Common myeloid progenitor, CD34-positive (primary cell): ENCODE measurements around the gene BLOC1S4.

Source experiments
- CTCF ChIA-PET: fragments of 350-600 bp; sonication (Branson Sonifier 250); formaldehyde crosslinking; loops from one replicate; lab custom pipeline; 2021; ENCODE audit warnings: antibody characterized with exemption; lab: Charles Lee
- POLR2A ChIA-PET: fragments of 350-600 bp; sonication (Branson Sonifier 250); formaldehyde crosslinking; loops from one replicate; lab custom pipeline; 2021; ENCODE audit warnings: antibody characterized with exemption; lab: Charles Lee
- DNase-seq, 3 donors: peaks; one replicate each; pipeline versions ENCODE4 v3.0.0 to v3.0.0-alpha.2; 2013
- H3K27ac ChIP-seq, 2 experiments: 1 replicate in 1 of 2; 2 replicates in 1 of 2; pipeline ENCODE4 v1.7.0; 2013; ENCODE audit warnings: inconsistent platforms in 2 of 2, low read length in 2 of 2, mild to moderate bottlenecking in 2 of 2, low read depth in 1 of 2, moderate library complexity in 1 of 2; ENCODE audit not compliant: severe bottlenecking in 2 of 2, insufficient read depth in 1 of 2, poor library complexity in 1 of 2
- H3K27me3 ChIP-seq, 5 experiments: replicated peaks in 2 of 5; 1 replicate in 3 of 5; 2 replicates in 2 of 5; pipeline versions ENCODE4 v1.6.1 to v1.7.0; 2013; ENCODE audit warnings: low read length in 4 of 5, mild to moderate bottlenecking in 2 of 5, moderate library complexity in 2 of 5, inconsistent platforms in 1 of 5; ENCODE audit not compliant: insufficient read depth in 5 of 5, control insufficient read depth in 4 of 5
- H3K36me3 ChIP-seq, 4 experiments: 1 replicate in 2 of 4; 2 replicates in 2 of 4; pipeline versions ENCODE4 v1.6.1 to v1.7.0; 2013; ENCODE audit warnings: low read length in 3 of 4, control low read depth in 1 of 4, mild to moderate bottlenecking in 1 of 4; ENCODE audit not compliant: control insufficient read depth in 4 of 4, insufficient read depth in 4 of 4
- H3K4me1 ChIP-seq, 4 experiments: 1 replicate in 3 of 4; 2 replicates in 1 of 4; pipeline versions ENCODE4 v1.6.1 to v1.7.1; 2013; ENCODE audit warnings: low read length in 3 of 4, mild to moderate bottlenecking in 3 of 4, control low read depth in 1 of 4, inconsistent platforms in 1 of 4, moderate library complexity in 1 of 4; ENCODE audit not compliant: control insufficient read depth in 4 of 4, insufficient read depth in 4 of 4; ENCODE audit errors: control extremely low read depth in 1 of 4
- H3K4me3 ChIP-seq, 7 experiments: 1 replicate in 4 of 7; 2 replicates in 3 of 7; pipeline versions ENCODE4 v1.5.1 to v1.7.0; 2013; ENCODE audit warnings: mild to moderate bottlenecking in 7 of 7, low read length in 6 of 7, moderate library complexity in 6 of 7, inconsistent platforms in 2 of 7, low read depth in 2 of 7, control low read depth in 1 of 7; ENCODE audit not compliant: insufficient read depth in 4 of 7, control insufficient read depth in 1 of 7; ENCODE audit errors: extremely low read depth in 1 of 7
- H3K9me3 ChIP-seq, 5 experiments: 1 replicate in 4 of 5; 2 replicates in 1 of 5; pipeline versions ENCODE4 v1.6.1 to v1.7.1; 2013; ENCODE audit warnings: low read length in 4 of 5, mild to moderate bottlenecking in 2 of 5, inconsistent platforms in 1 of 5, low read depth in 1 of 5, moderate library complexity in 1 of 5; ENCODE audit not compliant: control insufficient read depth in 4 of 5, insufficient read depth in 2 of 5; ENCODE audit errors: control extremely low read depth in 1 of 5
- WGBS: methylation state at CpG from one replicate; pipeline ENCODE4 v1.1.5; 2013; ENCODE audit not compliant: insufficient coverage; 5-methylcytosine and 5-hydroxymethylcytosine counted together

Gene BLOC1S4

GRCh38 chr4:6697131-6697530, 18.8 kb upstream of the BLOC1S4 start:
- H3K36me3 ChIP-seq, result peaks cover 0 to 4% (median 2%) of the 10 kb centered on the region in 4 experiments
- no peak for DNase-seq
- ChIA-PET POLR2A (no interaction called here), CTCF (interaction anchor here (1.5 to 2.5 kb wide), 2 partner anchors 12 to 22 kb away, joined by 3 to 8 read pairs; no protein-coding TSS in a partner anchor)
- H3K4me3 ChIP-seq, result no peak overlapping the region
- no peaks in the 10 kb centered on the region for H3K27me3 ChIP-seq
- 100% methylated on average over 4 of the region's 6 CpGs for WGBS
- no peaks in the 10 kb centered on the region for H3K9me3 ChIP-seq
- no peak overlapping the region for H3K27ac ChIP-seq
- peaks cover 2 to 45% (median 5%) of the 10 kb centered on the region in 4 experiments for H3K4me1 ChIP-seq

GRCh38 chr4:6699388-6699787, 16.6 kb upstream of the BLOC1S4 start:
- H3K27ac ChIP-seq, result no peak overlapping the region
- H3K27me3 ChIP-seq, result no peaks in the 10 kb centered on the region
- peaks cover 2 to 23% (median 11%) of the 10 kb centered on the region in 4 experiments for H3K36me3 ChIP-seq
- no peak for DNase-seq
- H3K4me1 ChIP-seq, result peaks cover 2 to 28% (median 5%) of the 10 kb centered on the region in 4 experiments
- H3K9me3 ChIP-seq, result peaks cover 0 to 9% (median 8%) of the 10 kb centered on the region in 5 experiments
- WGBS, result 96% methylated on average over 5 of the region's 5 CpGs
- H3K4me3 ChIP-seq, result no peak overlapping the region
- POLR2A ChIA-PET, result no interaction called here
- CTCF ChIA-PET, result interaction anchor here (1.0 to 2.0 kb wide), 2 partner anchors 9 to 24 kb away, joined by 3 to 6 read pairs; no protein-coding TSS in a partner anchor

- WGBS, result 100% methylated on average over 1 of the region's 1 CpG
- CTCF ChIA-PET, result interaction anchor here (0.8 to 2.0 kb wide), 4 partner anchors 9 to 152 kb away, joined by 3 to 6 read pairs (median 3); no protein-coding TSS in a partner anchor
- H3K4me3 ChIP-seq, result no peak overlapping the region
- H3K27me3 ChIP-seq, result no peaks in the 10 kb centered on the region
- no peak overlapping the region for H3K27ac ChIP-seq
- POLR2A ChIA-PET, result no interaction called here
- peaks cover 2 to 23% (median 11%) of the 10 kb centered on the region in 4 experiments for H3K36me3 ChIP-seq
- peaks cover 0 to 23% (median 5%) of the 10 kb centered on the region in 4 experiments for H3K4me1 ChIP-seq
- no peak for DNase-seq
- peaks cover 0 to 9% (median 8%) of the 10 kb centered on the region in 5 experiments for H3K9me3 ChIP-seq
Measured at GRCh38 chr4:6699903-6700302, 16.1 kb upstream of the BLOC1S4 start.

- CTCF ChIA-PET, result interaction anchor here (0.5 to 2.3 kb wide), 5 partner anchors 10 to 26 kb away, joined by 3 to 8 read pairs (median 3); no protein-coding TSS in a partner anchor
- H3K4me3 ChIP-seq, result no peak overlapping the region
- peaks cover 2 to 23% (median 13%) of the 10 kb centered on the region in 4 experiments for H3K36me3 ChIP-seq
- WGBS, result 100% methylated on average over 11 of the region's 13 CpGs
- peaks cover 0 to 9% (median 8%) of the 10 kb centered on the region in 5 experiments for H3K9me3 ChIP-seq
- H3K27me3 ChIP-seq, result no peaks in the 10 kb centered on the region
- DNase-seq, result no peak
- H3K27ac ChIP-seq, result no peak overlapping the region
- POLR2A ChIA-PET, result no interaction called here
- H3K4me1 ChIP-seq, result peaks cover 0 to 9% (median 3%) of the 10 kb centered on the region in 4 experiments
Measured at GRCh38 chr4:6701371-6701770, 14.6 kb upstream of the BLOC1S4 start.

DNA sequence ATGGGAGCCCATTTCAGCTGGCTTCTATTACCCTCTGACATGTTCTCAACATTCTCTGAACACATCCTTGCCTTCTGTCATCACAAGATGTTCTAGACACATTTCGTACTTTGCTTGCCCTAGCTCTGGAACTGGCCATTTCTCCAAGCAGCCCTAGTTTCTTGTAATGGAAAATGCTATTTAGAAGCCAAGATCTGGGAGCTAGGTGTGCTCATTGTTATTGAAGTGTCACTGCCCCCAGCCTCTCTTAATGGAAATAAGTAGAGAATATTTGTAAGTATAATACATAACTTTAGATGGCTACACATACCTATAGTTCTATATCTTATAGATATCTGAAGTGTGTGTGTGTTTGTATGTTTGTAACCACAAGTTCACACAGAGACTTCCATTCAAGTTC, 13.2 kb upstream of the BLOC1S4 start:
- POLR2A ChIA-PET, result interaction anchor here (0.6 kb wide), 1 partner anchor 41 kb away, joined by 4 read pairs; no protein-coding TSS in a partner anchor
- H3K4me3 ChIP-seq, result no peak overlapping the region
- no peaks in the 10 kb centered on the region for H3K27me3 ChIP-seq
- no peak overlapping the region for H3K27ac ChIP-seq
- CTCF ChIA-PET, result interaction anchor here (1.4 to 2.3 kb wide), 2 partner anchors 12 to 27 kb away, joined by 4 to 8 read pairs; no protein-coding TSS in a partner anchor
- H3K36me3 ChIP-seq, result peaks cover 7 to 36% (median 22%) of the 10 kb centered on the region in 4 experiments
- no CpG with 5 or more reads among the region's 1 CpG for WGBS
- H3K4me1 ChIP-seq, result peaks cover 3 to 13% (median 7%) of the 10 kb centered on the region in 4 experiments
- no peak for DNase-seq
- peaks cover 0 to 9% (median 8%) of the 10 kb centered on the region in 5 experiments for H3K9me3 ChIP-seq

GRCh38 chr4:6703786-6704185, 12.2 kb upstream of the BLOC1S4 start:
- DNase-seq, result no peak
- H3K27me3 ChIP-seq, result no peaks in the 10 kb centered on the region
- H3K27ac ChIP-seq, result no peak overlapping the region
- H3K36me3 ChIP-seq, result peaks cover 7 to 40% (median 24%) of the 10 kb centered on the region in 4 experiments
- peaks cover 0 to 9% (median 8%) of the 10 kb centered on the region in 5 experiments for H3K9me3 ChIP-seq
- H3K4me1 ChIP-seq, result peaks cover 7 to 23% (median 17%) of the 10 kb centered on the region in 4 experiments
- POLR2A ChIA-PET, result no interaction called here
- CTCF ChIA-PET, result interaction anchor here (1.0 to 5.2 kb wide), 5 partner anchors 11 to 29 kb away, joined by 3 to 22 read pairs (median 5); a partner anchor contains a TSS
- no peak overlapping the region for H3K4me3 ChIP-seq
- WGBS, result 88% methylated on average over 2 of the region's 3 CpGs

- Histone ChIP-seq H3K9me3 (peaks cover 0 to 11% (median 8%) of the 10 kb centered on the region in 5 experiments), H3K36me3 (peaks cover 7 to 40% (median 23%) of the 10 kb centered on the region in 4 experiments), H3K4me3 (no peak overlapping the region), H3K27ac (no peak overlapping the region), H3K27me3 (no peaks in the 10 kb centered on the region), H3K4me1 (peaks cover 11 to 37% (median 27%) of the 10 kb centered on the region in 4 experiments)
- 100% methylated on average over 1 of the region's 2 CpGs for WGBS
- CTCF ChIA-PET, result interaction anchor here (1.4 to 5.2 kb wide), 2 partner anchors 19 to 31 kb away, joined by 5 to 22 read pairs; a partner anchor contains a TSS
- POLR2A ChIA-PET, result no interaction called here
- DNase-seq, result no peak
Measured at GRCh38 chr4:6705646-6706045, 10.3 kb upstream of the BLOC1S4 start.
